NCI-H748 treated with DMSO at 0.1 percent for 48 hours (cell line): ENCODE data around the gene PIK3R5.
"Not testable (repeated sequence)": the region's sequence is repeated elsewhere in the genome, so short reads cannot be mapped to it uniquely, and the experiment has no call there.

Experiments used
- DNase-seq: peaks from one replicate; lab custom pipeline; 2025; lab: John Stamatoyannopoulos, UW

Gene PIK3R5

GRCh38 chr17:8986295-8986694 is 20.8 kb upstream of the PIK3R5 start:
- DNase-seq: no peak

- no peak for DNase-seq
Observed at GRCh38 chr17:8985054-8985701, 19.7 kb upstream of the PIK3R5 start.

- not testable (repeated sequence) for DNase-seq
Observed at GRCh38 chr17:8984225-8984624, 18.7 kb upstream of the PIK3R5 start.

- DNase-seq: no peak
Observed at GRCh38 chr17:8981443-8981842, 15.9 kb upstream of the PIK3R5 start.

GRCh38 chr17:8979715-8980114 is 14.2 kb upstream of the PIK3R5 start:
- no peak for DNase-seq

GRCh38 chr17:8976638-8977037 is 11.1 kb upstream of the PIK3R5 start:
- peak; percentile 98 for DNase-seq

GRCh38 chr17:8975091-8975725 is 9.7 kb upstream of the PIK3R5 start:
- DNase-seq: no peak

- DNase-seq: no peak
Observed at GRCh38 chr17:8969901-8970300, 4.4 kb upstream of the PIK3R5 start.

GRCh38 chr17:8968503-8968902 is 3.0 kb upstream of the PIK3R5 start:
- no peak for DNase-seq

- DNase-seq: no peak
Observed at GRCh38 chr17:8967861-8968260, 2.4 kb upstream of the PIK3R5 start.

GRCh38 chr17:8966926-8967325 is 1.4 kb upstream of the PIK3R5 start:
- no peak for DNase-seq

- DNase-seq: peak; percentile 46
Observed at GRCh38 chr17:8964801-8965393, 610 bp downstream of the PIK3R5 start.

GRCh38 chr17:8963647-8964258 is 1.8 kb downstream of the PIK3R5 start:
- DNase-seq: no peak

- DNase-seq: no peak
Observed at GRCh38 chr17:8963014-8963413, 2.5 kb downstream of the PIK3R5 start.

GRCh38 chr17:8961829-8962228 is 3.7 kb downstream of the PIK3R5 start:
- no peak for DNase-seq

- no peak for DNase-seq
Observed at GRCh38 chr17:8960325-8961140, 5.0 kb downstream of the PIK3R5 start.

GRCh38 chr17:8959312-8959918 is 6.1 kb downstream of the PIK3R5 start:
- DNase-seq: no peak

GRCh38 chr17:8957721-8958120 is 7.8 kb downstream of the PIK3R5 start:
- DNase-seq: no peak

GRCh38 chr17:8956465-8956902 is 9.0 kb downstream of the PIK3R5 start:
- DNase-seq: no peak

GRCh38 chr17:8955021-8955959 is 10.2 kb downstream of the PIK3R5 start:
- no peak for DNase-seq

GRCh38 chr17:8954339-8954738 is 11.2 kb downstream of the PIK3R5 start:
- no peak for DNase-seq
